SH-SY5Y (cell line): ENCODE measurements around the gene NEIL3.

ENCODE experiments used
- GATA2 ChIP-seq: IDR thresholded peaks from 2 replicates; pipeline ENCODE4 v1.6.1; 2011; ENCODE audit warnings: mild to moderate bottlenecking, low read depth, low read length
- GATA3 ChIP-seq: IDR thresholded peaks from 2 replicates; pipeline ENCODE4 v1.6.1; 2011; ENCODE audit warnings: low read depth, mild to moderate bottlenecking, low read length, moderate library complexity

DNA sequence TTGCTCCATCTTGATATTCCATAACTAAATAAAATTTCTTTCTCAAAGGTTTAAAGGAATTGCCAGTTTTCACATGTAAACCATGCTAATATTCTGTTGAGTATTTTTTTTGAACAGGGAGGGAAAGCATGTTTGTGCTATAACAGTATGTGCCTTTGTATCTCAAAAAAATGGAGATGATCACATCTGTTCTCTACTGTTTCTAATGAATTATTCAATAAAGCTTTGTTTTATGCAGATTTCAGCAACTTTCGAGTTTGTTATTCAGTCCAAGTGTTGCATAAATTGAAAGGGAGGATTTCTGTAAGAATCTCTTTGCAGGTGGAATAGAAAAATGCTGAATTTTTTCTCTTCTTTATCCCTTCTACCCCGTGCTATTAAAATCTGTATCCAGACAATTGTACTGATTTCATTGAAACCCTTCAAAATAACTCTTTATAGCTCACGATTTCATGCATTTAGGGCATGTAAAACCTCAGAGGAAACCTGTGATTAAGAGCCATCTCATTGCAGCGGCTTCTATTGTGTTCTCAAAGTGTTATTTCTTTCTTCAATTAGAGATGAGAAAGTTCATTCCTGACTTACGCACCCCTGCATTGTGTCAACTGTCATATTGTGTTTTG is 42.1 kb downstream of the NEIL3 start:
- TF ChIP-seq GATA2: no peak
- TF ChIP-seq GATA3: no peak
